Uterus (tissue), 2 donors: ENCODE results near the gene N4BP2.

Experiments used
- POLR2A ChIP-seq, 2 donors: fragments of 450-650 bp; IDR thresholded peaks; one replicate each; pipeline ENCODE4 v1.6.1; 2016; ENCODE audit warnings: antibody characterized with exemption in 2 of 2, mild to moderate bottlenecking in 1 of 2, moderate library complexity in 1 of 2
- TF ChIP-seq, protein P1 (sequence below), 4 experiments: fragments of 200-600 bp in 2 of 4; fragments of 450-650 bp in 2 of 4; sonication (generic) in 2 of 4; IDR thresholded peaks; one replicate each; pipeline ENCODE4 v1.5.1; 2016 to 2019; ENCODE audit warnings: antibody characterized with exemption in 4 of 4, mild to moderate bottlenecking in 2 of 4, moderate library complexity in 1 of 4

DNA sequence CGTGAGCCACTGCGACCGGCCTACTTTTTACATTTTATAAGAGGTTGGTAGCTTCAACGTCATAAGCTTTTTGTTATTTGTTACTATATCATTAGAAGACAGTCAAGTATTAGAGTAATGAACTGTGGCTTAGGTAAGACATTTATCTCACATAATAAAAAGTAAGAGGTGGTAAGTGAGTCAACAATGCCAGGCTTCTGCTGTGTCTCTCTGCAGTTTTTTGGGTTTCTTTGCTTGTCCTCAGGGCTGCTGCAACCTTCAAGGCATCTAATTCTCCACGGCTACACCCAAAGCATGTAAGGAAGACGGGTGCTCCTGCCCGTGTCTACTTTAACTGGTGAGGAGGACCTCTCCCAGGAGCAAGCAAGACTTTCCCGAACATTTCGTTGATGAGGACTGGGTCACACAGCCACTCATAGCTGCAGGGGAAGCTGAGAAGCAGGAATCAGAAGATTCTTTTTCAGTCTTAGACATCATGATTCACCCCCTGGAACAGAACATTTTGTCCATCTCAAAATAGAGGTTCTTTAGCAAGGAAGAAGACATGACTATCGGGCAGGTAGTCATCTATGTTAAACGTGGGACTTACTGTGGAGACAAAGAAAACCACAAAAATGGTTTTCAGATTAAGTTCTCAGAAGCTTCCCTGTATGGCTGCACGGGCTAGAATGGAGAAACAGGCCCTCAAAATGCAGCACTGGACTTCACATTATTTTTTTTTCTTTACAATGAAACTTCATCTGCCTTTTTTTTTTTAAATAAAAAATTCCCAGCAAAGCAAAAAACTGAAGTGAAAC is 127.2 kb downstream of the N4BP2 start:
- TF ChIP-seq, protein P1, sequence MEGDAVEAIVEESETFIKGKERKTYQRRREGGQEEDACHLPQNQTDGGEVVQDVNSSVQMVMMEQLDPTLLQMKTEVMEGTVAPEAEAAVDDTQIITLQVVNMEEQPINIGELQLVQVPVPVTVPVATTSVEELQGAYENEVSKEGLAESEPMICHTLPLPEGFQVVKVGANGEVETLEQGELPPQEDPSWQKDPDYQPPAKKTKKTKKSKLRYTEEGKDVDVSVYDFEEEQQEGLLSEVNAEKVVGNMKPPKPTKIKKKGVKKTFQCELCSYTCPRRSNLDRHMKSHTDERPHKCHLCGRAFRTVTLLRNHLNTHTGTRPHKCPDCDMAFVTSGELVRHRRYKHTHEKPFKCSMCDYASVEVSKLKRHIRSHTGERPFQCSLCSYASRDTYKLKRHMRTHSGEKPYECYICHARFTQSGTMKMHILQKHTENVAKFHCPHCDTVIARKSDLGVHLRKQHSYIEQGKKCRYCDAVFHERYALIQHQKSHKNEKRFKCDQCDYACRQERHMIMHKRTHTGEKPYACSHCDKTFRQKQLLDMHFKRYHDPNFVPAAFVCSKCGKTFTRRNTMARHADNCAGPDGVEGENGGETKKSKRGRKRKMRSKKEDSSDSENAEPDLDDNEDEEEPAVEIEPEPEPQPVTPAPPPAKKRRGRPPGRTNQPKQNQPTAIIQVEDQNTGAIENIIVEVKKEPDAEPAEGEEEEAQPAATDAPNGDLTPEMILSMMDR (IDR thresholded peaks at IDR 0.05): no peak
- no peak for TF ChIP-seq POLR2A (IDR thresholded peaks at IDR 0.05)
